Measurements from ENCODE around the gene MYL10. TPM values are rescaled to one million over a fixed set of nuclear protein-coding genes. Genes with fewer than 3 reads are reported as not detected.
A peak's percentile ranks its signal among the peaks of the same experiment; 100 is the strongest.

The MYL10 gene
- polyA plus RNA-seq, 2 of the 4 experiments (the other 2 are of a cell fraction), result not detected

- TF ChIP-seq, protein P1, sequence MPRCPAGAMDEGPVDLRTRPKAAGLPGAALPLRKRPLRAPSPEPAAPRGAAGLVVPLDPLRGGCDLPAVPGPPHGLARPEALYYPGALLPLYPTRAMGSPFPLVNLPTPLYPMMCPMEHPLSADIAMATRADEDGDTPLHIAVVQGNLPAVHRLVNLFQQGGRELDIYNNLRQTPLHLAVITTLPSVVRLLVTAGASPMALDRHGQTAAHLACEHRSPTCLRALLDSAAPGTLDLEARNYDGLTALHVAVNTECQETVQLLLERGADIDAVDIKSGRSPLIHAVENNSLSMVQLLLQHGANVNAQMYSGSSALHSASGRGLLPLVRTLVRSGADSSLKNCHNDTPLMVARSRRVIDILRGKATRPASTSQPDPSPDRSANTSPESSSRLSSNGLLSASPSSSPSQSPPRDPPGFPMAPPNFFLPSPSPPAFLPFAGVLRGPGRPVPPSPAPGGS (IDR thresholded peaks at IDR 0.05), result no peak
- no peak for TF ChIP-seq E2F6 (IDR thresholded peaks at IDR 0.05; ENCODE audit: borderline replicate concordance, low read depth)
- no peak for TF ChIP-seq MAX (IDR thresholded peaks at IDR 0.05)
These were observed 2.2 kb upstream of the MYL10 start (continued) for GRCh38 chr7:101631224-101631714.

DNA sequence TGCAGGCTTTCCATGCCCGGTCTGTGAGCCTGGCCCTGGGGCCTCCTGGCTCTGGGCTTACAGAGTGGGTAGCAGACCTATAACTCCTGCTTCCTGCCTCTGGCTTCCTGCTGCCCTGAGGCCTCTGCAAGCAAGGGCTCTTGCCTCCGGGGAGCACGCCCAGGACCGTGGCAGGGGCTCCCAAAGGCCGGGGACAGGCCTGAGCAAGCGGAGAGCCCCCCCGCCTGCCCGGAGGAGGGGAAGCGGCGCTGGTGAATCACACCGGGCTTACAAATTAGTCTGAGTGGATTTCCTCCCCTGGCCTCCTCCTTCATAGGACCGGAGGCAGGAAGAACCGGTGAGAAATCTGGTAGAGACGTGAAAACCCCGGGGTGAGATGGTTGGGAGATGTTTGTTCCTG is 1.5 kb upstream of the MYL10 start:
- CTCF ChIA-PET, result interaction anchor here (0.8 to 0.9 kb wide), 2 partner anchors 40 to 641 kb away, joined by 3 to 4 read pairs; no protein-coding TSS in a partner anchor
- 74% methylated on average over 15 of the region's 15 CpGs for WGBS (ENCODE audit: missing lambda C conversion rate)

DNA sequence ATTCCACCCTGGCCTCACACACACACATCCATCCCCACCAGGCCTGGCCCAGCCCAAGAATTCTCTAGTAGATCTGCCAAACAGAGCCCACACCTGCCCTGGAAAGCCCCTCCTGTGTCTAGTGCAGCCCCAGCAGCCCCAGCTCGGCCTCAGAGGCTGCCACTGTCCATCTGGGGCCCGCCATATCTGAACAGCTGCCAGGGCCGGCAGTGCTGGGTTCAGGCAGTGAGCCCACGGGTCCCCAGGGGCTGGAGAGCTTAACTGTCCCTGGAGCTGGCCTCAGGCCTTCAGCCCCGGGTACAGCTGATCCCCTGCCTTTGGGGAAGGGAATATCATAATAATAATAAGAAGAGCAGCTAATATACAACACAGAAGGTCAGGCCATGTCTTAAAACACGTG is 574 bp downstream of the MYL10 start:
- WGBS (ENCODE audit: missing lambda C conversion rate), result 54% methylated on average over 6 of the region's 6 CpGs
- TF ChIP-seq SREBF2 (IDR thresholded peaks at IDR 0.05), result no peak
- TF ChIP-seq CTCF (IDR thresholded peaks at IDR 0.05), result no peak
- no peak for DNase-seq (ENCODE audit: low read depth in 1 of 2, low spot score in 1 of 2)
- Histone ChIP-seq H3K4me2 (no peak overlapping the region), H3K9me3 (no peaks in the 10 kb centered on the region), H3K4me1 (peaks cover 3% of the 10 kb centered on the region; the same call in 2 of the 3 replicates), H3K27ac (no peak overlapping the region), H3K4me3 (no peak overlapping the region)
- ChIA-PET CTCF (no interaction called here), POLR2A (no interaction called here)
- ATAC-seq, result no peak
- no peak for FAIRE-seq

More for the DNA sequence above, 1.5 kb upstream of the MYL10 start:
- TF ChIP-seq ESRRA (IDR thresholded peaks at IDR 0.05; ENCODE audit: borderline replicate concordance, low read length), result no peak
- TF ChIP-seq, protein P2, sequence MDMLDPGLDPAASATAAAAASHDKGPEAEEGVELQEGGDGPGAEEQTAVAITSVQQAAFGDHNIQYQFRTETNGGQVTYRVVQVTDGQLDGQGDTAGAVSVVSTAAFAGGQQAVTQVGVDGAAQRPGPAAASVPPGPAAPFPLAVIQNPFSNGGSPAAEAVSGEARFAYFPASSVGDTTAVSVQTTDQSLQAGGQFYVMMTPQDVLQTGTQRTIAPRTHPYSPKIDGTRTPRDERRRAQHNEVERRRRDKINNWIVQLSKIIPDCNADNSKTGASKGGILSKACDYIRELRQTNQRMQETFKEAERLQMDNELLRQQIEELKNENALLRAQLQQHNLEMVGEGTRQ (IDR thresholded peaks at IDR 0.05), result no peak
- TF ChIP-seq PHF8 (IDR thresholded peaks at IDR 0.05; ENCODE audit: borderline replicate concordance, low read depth), result no peak
- TF ChIP-seq KDM1A (IDR thresholded peaks at IDR 0.05; ENCODE audit: low read depth), result no peak
- no peak for TF ChIP-seq GATA3 (IDR thresholded peaks at IDR 0.05; ENCODE audit: borderline replicate concordance)
- TF ChIP-seq RAD21 (conservative IDR thresholded peaks at IDR 0.05 in 1 of 2, IDR thresholded peaks at IDR 0.05 in 1 of 2), result no peak
- no peak for TF ChIP-seq KDM5A (IDR thresholded peaks at IDR 0.05)
- no peak for TF ChIP-seq BHLHE40 (IDR thresholded peaks at IDR 0.05; ENCODE audit: low read depth, low read length)
- TF ChIP-seq JUNB (IDR thresholded peaks at IDR 0.05), result no peak
- TF ChIP-seq, protein P3, sequence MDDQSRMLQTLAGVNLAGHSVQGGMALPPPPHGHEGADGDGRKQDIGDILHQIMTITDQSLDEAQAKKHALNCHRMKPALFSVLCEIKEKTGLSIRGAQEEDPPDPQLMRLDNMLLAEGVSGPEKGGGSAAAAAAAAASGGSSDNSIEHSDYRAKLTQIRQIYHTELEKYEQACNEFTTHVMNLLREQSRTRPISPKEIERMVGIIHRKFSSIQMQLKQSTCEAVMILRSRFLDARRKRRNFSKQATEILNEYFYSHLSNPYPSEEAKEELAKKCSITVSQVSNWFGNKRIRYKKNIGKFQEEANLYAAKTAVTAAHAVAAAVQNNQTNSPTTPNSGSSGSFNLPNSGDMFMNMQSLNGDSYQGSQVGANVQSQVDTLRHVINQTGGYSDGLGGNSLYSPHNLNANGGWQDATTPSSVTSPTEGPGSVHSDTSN (IDR thresholded peaks at IDR 0.05), result no peak
- no peak for TF ChIP-seq SREBF2 (IDR thresholded peaks at IDR 0.05)
- TF ChIP-seq NPAS2 (CRISPR knock-in tag; IDR thresholded peaks at IDR 0.05; ENCODE audit: borderline replicate concordance), result no peak
- TF ChIP-seq ZNF302 (CRISPR knock-in tag; IDR thresholded peaks at IDR 0.05), result no peak
- TF ChIP-seq MAZ (IDR thresholded peaks at IDR 0.05; ENCODE audit: borderline replicate concordance, low read depth, low read length), result no peak
- peaks cover 6% of the 10 kb centered on the region; the same call in 1 of the 3 replicates for H3K4me1 ChIP-seq
- no peaks in the 10 kb centered on the region for H3K9me3 ChIP-seq
- no peak for DNase-seq (ENCODE audit: low read depth in 1 of 2, low spot score in 1 of 2)
- peak overlapping the region in 1 of 2 experiments; percentile 27; a peak in 3 of 6 replicates for H3K27ac ChIP-seq
- no peak overlapping the region for H3K4me2 ChIP-seq
- ATAC-seq, result no peak
- H3K4me3 ChIP-seq, result no peak overlapping the region
- POLR2A ChIA-PET, result no interaction called here
- FAIRE-seq, result no peak

Data from A549 (cell line).